ENCODE data around the gene SERPINE1.

- TF ChIP-seq CTCF (IDR thresholded peaks at IDR 0.05; ENCODE audit: control extremely low read depth in 1 of 3, insufficient read depth in 1 of 3, low read depth in 1 of 3, low read length in 3 of 3) (no peak), TAF1 (IDR thresholded peaks at IDR 0.05; ENCODE audit: low read depth, low read length) (no peak), POLR2AphosphoS5 (IDR thresholded peaks at IDR 0.05; ENCODE audit: low read depth, low read length) (no peak), EZH2 (IDR thresholded peaks at IDR 0.05; ENCODE audit: low read depth, low read length, severe bottlenecking) (no peak), POLR2A (IDR thresholded peaks at IDR 0.05; ENCODE audit: control extremely low read depth in 1 of 2, low read depth in 2 of 2, low read length in 2 of 2) (no peak), RFX5 (IDR thresholded peaks at IDR 0.05; ENCODE audit: borderline replicate concordance, low read depth, low read length) (no peak), TCF12 (IDR thresholded peaks at IDR 0.05; ENCODE audit: low read depth, low read length) (no peak), RNF2 (IDR thresholded peaks at IDR 0.05; ENCODE audit: borderline replicate concordance, low read depth, low read length, missing control alignments, poor library complexity, severe bottlenecking) (no peak), SIN3A (conservative IDR thresholded peaks at IDR 0.05 in 1 of 2, IDR thresholded peaks at IDR 0.05 in 1 of 2; ENCODE audit: low read depth in 1 of 2, low read length in 2 of 2) (no peak), RBBP5 (IDR thresholded peaks at IDR 0.05; ENCODE audit: borderline replicate concordance, low read depth, low read length) (no peak)
Observed at GRCh38 chr7:101128040-101128834, 1.3 kb downstream of the SERPINE1 start.

Measured in H1 (cell line).